ENCODE measurements around the gene RAB40B.
"Not testable (repeated sequence)": the region's sequence is repeated elsewhere in the genome, so short reads cannot be mapped to it uniquely, and the experiment has no call there.

The RAB40B gene, protein sequence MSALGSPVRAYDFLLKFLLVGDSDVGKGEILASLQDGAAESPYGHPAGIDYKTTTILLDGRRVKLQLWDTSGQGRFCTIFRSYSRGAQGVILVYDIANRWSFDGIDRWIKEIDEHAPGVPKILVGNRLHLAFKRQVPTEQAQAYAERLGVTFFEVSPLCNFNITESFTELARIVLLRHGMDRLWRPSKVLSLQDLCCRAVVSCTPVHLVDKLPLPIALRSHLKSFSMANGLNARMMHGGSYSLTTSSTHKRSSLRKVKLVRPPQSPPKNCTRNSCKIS

DNA sequence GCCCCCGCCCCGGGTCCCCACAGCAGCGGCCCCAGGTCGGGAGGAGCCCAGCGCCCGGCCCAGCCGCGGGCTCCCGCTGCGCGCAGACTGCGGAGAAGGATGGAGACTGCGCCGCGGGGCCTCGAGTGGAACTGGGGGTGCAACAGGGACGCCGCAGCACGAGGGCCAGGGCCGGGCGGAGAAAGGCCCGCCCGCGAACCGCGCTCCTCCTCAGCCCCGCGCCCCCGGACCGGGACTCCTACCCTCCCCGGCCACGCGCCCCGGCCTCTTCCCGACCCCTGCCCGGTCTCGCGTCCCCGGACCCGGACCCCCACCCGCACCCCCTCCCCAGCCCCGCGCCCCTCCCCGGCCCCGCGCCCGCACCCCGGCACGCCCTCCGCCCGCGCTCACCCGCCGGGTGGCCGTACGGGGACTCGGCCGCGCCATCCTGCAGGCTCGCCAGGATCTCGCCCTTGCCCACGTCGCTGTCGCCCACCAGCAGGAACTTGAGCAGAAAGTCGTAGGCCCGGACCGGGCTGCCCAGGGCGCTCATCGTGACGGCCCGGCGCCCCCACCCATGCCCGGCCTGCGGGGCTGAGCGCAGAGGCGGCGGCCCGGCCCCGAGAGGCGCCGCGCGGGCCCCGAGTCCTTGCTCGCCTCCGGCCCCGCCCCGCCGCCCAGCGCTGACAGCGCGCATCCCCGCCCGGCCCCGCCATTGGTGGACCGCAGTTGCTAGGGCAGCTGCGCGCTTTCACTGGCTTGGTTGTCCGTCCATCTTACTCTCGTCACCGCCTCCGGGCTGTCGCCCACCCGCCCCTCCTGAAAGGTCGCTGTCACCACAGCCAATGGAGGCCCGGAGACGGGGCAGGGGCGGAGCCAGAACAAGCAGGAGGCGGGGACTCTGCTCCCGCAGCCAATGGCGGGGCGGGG is at the start of gene RAB40B:
TSS of gene RAB40B (minus strand) at position 634 of the 909 bp plus-strand sequence. CDS start at position 532, 102 bp downstream.
- DNase-seq = peak; percentile 100

DNA sequence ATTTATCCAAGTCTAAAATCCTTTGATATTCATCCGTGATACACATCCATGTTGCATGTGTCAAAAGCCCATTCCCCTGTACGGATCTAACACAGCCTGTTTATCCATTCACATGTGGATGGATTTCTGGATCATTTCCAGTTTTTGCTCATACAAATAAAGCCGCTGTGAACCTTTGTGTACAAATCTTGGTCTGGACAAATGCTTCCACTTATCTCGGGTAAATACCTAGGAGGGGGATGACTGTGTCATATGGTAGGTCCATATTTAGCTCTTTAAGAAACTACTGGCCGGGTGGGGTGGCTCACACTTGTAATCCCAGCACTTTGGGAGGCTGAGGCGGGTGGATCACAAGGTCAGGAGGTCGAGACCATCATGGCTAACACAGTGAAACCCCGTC is 47.0 kb upstream of the RAB40B start:
- no peak for DNase-seq

DNA sequence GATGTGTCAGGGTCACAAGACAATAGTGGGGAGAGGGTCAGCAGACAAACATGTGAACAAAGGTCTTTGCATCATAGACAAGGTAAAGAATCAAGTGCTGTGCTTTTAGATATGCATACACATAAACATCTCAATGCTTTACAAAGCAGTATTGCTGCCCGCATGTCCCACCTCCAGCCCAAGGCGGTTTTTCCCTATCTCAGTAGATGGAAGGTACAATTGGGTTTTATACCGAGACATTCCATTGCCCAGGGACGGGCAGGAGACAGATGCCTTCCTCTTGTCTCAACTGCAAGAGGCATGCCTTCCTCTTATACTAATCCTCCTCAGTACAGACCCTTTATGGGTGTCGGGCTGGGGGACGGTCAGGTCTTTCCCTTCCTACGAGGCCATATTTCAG is 46.2 kb upstream of the RAB40B start:
- not testable (repeated sequence) for DNase-seq

DNA sequence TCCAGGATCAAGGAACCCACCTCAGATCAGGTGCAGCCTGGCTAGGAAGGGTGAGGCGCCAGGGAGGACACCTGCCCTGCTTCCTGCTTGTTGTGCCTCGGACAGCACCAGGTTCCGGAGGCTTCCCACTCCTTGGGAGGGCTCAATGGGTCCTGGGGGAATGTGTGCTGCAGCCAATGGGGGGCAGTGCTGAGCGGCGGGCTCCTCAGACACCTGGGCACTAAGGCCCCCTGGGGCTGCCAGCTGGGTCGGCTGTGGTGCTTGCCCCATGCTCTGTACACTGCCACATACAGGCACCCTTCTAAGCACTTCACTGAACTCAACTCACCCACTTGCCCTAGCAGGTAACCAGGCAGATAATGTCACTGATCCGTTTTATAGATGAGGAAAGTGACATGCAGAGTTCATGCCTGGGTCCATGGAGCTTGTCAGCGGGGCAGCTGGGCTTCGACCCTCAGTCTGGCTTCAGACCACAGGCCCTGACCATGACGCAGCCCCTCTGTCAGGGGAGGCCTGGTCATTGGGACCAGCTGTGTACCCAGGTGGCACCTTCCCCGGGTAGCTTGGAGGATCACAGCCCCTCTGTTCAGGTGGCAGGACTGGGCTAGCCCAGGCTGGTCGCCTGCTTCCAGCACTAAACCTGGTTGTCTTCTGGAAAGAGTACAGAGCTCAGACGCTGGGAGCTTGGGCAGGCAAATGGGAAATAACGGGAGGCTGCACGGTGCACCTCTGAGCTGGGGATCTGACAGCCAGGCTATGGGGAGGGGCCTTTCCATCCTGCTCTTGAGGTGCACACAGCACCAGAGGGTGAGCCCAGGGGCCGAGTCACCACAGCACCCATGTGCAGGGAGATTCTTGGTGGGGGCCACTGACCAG is 45.1 kb upstream of the RAB40B start:
- no peak for DNase-seq

DNA sequence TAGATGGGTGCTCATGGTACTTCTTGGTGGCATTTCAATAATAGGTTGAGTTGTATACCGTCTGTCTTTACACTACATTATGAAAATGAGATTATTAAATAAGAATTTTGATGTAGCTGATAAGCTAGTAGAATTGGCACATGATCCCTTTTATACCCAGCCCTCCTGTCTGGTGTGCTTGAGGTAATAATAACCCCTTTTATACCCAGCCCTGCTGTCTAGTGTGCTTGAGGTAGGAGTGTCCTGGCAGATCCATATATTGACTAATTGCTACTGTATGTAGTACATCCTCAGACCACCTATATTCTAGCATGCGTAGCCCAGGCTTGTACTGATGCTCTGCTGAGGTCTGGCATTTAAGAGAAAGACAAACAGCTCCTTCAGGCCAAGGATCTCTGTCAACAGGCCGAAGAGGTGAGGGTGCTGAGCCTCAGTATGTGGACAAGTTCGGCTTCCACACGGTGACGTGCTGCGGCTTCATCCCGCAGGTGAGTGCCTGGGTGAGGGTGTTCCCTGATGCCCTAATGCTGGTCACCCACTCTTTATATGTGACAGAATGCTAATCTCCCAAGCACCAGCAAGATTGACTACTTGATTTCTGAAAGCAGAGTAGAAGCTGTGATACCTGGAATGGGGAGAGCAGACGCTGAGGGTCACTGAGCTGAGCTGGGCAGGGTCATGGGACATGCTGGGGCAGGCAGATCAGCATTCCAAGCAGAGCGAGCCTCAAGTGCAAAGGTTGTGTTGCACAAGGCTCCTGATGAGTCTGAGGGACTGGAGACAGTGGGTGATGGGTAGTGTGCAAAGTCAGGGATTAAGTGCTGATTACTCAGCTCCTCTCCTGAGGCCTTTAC is 42.6 kb upstream of the RAB40B start:
- DNase-seq = no peak

DNA sequence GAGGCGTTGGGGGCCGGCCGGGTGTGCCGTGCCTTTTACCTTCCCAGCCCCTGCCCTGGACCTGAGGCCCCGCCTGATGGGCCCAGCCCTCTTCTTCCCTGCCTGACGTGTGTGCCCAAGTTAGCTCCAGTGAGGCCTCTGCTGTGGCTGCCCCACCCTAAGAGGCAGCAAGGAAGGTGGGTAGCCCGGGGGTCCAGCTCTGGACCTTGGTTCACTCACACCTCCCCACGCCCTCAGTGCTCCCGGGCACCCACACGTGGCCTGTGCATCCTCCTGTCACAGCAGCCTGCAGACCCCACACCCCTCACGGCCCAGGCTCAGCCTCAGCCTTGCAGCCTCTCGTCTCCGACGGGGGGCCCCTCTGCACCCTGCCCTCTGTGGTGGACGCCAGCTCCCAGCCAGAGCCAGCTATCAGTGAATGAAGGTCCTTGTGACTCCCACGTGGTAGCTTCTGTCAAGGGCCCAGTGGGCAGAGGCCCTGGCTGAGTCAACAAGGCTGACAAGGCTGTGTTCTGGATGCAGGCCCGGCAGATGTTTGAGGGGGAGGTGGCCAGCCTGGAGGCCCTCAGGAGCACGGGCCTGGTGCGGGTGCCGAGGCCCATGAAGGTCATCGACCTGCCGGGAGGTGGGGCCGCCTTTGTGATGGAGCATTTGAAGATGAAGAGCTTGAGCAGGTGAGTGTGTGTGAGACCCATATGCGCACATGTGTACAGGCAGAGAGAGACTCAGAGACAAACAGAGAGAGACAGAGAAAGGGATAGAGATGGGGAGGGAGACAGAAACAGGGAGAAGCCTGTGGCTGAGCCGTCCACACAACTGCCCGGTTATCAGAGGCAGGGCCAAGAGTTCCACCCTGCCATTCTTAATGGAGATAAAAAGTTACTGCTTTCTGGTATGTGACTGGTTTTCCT is 39.7 kb upstream of the RAB40B start:
- DNase-seq = no peak

DNA sequence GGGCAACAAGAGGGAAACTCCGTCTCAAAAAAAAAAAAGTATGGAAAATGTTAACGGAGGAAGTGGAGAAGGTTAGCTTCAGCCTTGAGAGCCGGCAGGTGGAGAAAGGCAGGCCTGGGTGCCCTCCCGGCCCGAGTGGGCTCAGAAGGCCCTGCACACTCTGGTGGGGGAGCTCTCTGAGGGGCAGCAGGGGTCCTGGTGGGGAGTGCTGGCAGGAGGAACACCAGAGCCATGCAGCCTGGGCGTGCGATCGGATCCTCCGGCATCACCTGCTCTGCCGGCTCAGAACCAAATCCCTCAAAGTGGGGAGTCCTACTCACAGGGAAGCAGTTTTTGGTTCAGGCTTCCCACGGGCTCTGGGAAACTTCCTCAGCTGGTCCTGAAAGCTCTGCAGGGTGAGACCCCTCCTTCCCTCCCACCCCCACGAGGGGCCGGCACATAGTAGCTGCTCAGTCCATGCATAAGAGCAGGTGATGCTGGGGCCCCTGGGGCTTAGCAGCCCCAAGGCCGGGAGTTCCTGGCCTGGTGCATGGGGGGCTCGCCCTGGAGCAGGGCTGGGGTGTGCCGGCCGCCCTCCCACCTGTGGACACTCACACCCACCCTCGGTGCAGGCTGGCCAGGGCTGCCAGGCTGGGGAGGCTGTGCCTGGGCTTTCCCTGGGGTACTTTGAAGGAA is 38.1 kb upstream of the RAB40B start:
- no peak for DNase-seq

DNA sequence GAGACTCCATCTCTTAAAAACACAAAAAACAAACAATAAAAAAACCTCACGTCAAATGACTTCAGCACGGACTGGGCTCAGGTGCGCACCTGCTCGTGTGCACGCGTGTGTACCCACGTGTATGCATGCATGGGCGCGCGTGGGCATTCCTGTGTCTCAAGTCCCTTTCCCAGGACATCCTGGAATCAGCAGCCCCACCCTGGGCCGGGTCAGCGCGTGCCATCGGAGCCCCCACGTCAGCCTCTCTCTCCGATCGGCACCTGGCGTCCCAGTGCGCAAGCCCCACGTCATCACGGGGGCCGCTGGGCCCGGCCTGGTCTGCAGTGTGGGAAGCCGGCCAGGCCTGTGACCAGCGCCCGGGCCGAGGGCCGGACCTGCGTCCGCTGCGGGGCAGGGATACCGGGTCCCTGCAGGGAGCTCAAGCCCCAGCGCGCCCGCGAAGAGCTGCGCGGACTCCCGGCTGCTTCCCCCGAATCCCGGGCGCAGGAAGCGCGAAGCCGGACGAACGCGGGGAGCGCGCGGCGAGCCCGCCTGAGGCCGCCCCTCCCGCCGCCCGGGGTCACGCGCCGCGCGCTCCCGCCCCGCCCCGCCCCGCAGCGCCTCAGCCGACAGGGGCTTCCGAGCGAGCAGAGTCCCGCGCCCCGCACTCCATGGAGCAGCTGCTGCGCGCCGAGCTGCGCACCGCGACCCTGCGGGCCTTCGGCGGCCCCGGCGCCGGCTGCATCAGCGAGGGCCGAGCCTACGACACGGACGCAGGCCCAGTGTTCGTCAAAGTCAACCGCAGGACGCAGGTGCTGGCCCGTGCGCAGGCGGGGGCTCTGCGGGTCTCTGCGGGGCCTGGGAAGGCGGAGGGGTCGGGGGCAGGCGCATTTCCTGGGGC is 36.7 kb upstream of the RAB40B start, which contains the start of gene FN3K:
TSS of gene FN3K (plus strand) at position 629 of the 880 bp plus-strand sequence. CDS start at position 651, 22 bp downstream.
- peak; percentile 43 for DNase-seq

DNA sequence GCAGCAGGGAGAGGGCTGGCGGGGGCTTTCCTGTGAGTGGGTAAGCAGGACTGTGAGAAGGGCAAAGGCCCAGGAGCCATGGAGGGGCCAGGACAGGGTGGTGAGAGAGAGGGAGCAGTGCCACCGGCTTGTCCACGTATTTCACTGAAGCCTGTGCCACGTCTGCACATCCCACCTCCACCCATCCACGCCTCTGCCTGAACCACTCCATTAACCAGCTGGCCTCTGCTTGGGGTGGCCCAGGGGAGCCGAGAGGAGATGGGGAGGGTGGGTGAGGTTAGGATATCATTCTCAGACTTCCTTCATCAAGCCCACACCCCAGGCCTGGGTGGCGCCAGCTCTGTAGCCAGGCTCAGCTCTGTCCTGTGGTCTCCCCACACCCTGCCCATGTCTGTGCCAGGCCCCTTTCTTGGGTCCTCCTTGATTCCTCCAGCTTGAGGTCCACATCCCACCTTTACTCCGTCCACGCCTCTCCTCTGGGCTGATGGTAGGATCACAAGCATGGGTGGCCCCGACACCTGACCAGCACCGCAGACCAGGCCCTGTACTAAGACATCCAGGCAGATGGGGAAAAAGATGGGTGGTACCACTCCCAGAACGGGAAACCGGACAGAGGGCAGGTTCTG is 33.7 kb upstream of the RAB40B start:
- DNase-seq = no peak

DNA sequence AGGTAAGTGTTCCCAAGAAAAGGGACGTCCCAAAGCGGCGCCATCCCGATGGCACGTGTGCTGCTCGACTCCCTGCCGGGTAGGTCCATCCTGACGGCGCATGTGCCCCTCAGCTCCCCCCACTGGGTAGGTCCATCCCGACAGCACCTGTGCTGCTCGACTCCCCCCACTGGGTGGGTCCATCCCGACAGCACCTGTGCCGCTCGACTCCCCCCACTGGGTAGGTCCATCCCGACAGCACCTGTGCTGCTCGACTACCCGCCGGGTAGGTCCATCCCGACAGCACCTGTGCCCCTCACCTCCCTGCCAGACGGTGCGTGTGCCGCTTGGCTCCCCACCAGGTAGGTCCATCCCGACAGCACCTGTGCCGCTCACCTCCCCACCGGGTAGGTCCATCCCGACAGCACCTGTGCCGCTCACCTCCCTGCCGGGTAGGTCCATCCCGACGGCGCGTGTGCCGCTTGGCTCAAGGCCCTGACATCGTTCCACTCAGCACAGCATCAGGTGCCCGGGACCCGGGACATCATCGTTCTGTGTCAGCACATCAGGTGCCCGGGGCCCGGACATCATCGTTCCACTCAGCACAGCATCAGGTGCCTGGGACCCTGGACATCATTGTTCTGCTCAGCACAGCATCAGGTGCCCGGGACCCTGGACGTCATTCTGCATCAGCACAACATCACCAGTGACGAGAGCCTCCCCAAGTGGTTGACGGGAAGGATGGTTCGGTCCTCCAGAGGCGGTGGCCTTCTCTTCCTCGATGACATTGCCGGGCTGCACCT is 31.2 kb upstream of the RAB40B start:
- DNase-seq = no peak

DNA sequence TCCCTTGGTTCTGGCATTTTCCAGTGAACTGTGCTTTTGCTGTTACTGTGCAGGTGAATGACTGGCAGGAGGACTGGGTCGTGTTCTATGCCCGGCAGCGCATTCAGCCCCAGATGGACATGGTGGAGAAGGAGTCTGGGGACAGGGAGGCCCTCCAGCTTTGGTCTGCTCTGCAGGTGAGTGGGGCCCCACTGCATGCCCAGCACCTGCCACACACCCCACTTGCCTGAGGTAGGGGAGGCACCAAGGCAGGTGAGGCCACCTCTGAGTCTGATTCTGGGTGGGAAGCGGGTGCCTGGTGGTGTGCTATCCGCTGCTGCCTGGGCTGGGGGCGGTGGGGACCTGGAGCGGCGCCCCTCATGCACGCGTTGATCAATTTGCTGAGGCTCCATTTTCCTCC is 27.9 kb upstream of the RAB40B start:
- DNase-seq = no peak

DNA sequence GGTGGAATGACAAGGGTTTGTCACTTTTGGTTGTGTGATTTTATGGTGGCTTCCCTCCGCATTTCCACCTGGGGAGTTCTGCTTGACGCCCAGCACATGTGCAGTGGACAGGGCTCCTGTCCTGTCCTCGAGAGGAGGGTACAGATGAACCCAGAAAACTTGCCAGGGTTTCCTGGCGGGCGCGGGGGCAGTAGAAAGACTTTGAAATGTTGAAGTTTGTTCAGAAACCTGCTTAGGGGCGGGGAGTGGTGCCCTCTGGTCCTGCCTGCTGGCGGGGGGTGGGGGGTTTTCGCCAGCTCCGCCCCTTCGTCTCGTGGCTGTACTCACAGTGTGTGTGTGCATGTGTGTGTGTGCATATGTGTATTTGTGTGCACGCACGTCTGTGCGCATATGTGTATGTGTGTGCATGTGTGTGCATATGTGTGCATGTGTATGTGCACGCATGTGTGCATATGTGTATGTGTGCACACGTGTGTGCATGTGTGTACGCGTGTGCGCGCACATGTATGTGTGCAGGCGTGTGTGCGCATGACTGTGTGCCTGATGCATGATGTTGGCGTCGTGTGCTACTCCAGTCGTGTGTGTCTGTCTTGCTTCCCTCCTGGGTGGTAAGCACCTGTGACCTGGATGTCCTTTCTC is 24.8 kb upstream of the RAB40B start:
- no peak for DNase-seq

DNA sequence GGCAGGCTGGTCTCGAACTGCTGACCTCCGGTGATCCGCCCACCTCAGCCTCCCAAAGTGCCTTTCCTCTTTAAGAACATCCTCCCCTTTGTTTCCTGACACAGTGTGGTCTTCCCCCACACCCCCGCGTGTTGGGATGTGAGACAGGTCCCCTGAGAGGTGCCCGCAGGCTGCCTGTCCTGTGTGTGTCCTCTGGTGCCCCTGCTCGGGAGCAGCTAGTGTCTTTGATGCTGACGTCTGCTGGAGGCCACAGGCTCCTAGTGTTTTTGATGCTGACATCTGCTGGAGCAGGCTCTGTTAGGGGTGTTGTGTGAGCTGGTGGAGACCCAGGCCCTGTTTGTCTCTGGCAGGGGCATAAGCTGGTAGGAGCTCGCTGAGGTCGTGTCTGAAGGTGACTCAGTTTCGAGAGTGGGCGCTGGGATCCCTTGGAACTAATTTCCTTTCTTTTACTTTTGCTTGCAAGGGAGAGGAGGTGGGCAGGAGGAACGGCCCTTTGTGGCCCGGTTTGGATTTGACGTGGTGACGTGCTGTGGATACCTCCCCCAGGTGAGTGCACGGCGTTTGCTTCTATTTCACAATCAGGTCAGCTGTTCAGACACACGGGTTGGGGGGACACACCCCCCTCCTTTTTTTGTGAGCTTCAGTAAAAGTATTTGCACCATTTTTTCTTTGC is 24.0 kb upstream of the RAB40B start:
- DNase-seq = no peak

DNA sequence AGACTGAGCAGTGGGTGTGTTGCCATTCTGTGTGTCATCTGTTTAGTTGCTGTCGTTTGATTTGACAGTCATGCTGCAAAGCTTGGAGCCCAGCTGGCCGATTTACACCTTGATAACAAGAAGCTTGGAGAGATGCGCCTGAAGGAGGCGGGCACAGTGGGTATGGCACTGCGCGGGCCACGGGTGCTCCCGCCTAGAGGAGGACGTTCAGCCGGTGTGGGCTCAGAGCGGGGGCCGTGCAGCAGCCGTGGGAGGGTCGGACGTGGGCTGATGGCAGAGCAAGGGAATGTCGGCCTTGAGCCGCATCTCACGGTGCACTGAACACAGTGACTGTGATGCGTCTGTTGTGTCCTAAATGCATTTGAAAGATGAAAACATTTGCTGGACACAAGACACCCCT is 21.7 kb upstream of the RAB40B start:
- DNase-seq = no peak

DNA sequence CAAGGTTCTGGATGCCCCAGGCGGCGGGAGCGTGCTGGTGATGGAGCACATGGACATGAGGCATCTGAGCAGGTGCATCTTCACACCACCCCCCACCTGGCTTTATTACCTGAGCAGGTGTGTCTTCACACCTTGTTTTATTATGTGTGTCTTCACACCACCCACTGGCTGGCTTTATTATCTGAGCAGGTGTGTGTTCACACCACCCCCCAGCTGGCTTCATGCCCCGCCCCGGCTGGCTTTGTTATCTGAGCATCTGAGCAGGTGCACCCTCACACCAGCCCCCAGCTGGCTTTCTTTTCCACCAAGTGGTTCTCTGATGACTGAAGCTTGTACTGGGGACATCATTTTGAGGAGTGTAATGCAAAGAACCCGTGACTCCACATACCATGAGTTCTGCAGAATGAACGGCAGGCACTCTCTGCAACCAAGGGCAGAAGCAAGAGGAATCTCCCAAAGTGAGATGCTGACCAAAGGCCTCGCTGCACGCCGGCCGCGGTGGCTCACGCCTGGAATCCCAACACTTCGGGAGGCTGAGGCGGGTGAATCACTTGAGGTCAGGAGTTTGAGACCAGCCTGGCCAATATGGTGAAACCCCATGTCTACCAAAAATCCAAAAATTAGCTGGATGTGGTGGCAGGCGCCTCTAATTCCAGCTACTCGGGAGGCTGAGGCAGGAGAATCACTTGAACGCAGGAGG is 20.6 kb upstream of the RAB40B start:
- no peak for DNase-seq

All from CD4-positive, alpha-beta T cell treated with Interleukin-12 subunit alpha and Interleukin-12 subunit beta, for 1 hour (primary cell).